ENCODE measurements around the gene RNF222.
"Not testable (repeated sequence)": the region's sequence is repeated elsewhere in the genome, so short reads cannot be mapped to it uniquely, and the experiment has no call there.

RNF222 gene

GRCh38 chr17:8386841-8387240, 10.8 kb downstream of the RNF222 start:
- H3K36me3 ChIP-seq (ENCODE audit: control insufficient read depth, insufficient read depth, low read length): no peaks in the 10 kb centered on the region
- peaks cover 3% of the 10 kb centered on the region for H3K4me1 ChIP-seq (ENCODE audit: control insufficient read depth, insufficient read depth, low read length)
- no peak overlapping the region for H3K9ac ChIP-seq (ENCODE audit: low read length)
- H3K27ac ChIP-seq (ENCODE audit: low read depth, low read length): no peak overlapping the region
- no peaks in the 10 kb centered on the region for H3K27me3 ChIP-seq (ENCODE audit: control insufficient read depth, insufficient read depth, low read length)
- H3K4me3 ChIP-seq (ENCODE audit: low read length): no peak overlapping the region

- Histone ChIP-seq H3K9ac (ENCODE audit: low read length) (no peak overlapping the region), H3K27ac (ENCODE audit: low read depth, low read length) (no peak overlapping the region), H3K27me3 (ENCODE audit: control insufficient read depth, insufficient read depth, low read length) (no peaks in the 10 kb centered on the region), H3K4me1 (ENCODE audit: control insufficient read depth, insufficient read depth, low read length) (peaks cover 4% of the 10 kb centered on the region), H3K4me3 (ENCODE audit: low read length) (no peak overlapping the region), H3K36me3 (ENCODE audit: control insufficient read depth, insufficient read depth, low read length) (peaks cover 5% of the 10 kb centered on the region)
Measured at GRCh38 chr17:8384801-8385378, 12.7 kb downstream of the RNF222 start.

GRCh38 chr17:8383143-8383822, 14.3 kb downstream of the RNF222 start, which contains the start of gene RPL26:
Gene RPL26 (minus strand): TSS chr17:8383193. CDS start chr17:8382310, 883 bp downstream.
- H3K4me1 ChIP-seq (ENCODE audit: control insufficient read depth, insufficient read depth, low read length): peaks cover 4% of the 10 kb centered on the region

GRCh38 chr17:8382880-8383142, 14.8 kb downstream of the RNF222 start:
- Histone ChIP-seq H3K4me3 (ENCODE audit: low read length) (peak overlapping the region; percentile 86), H3K27ac (ENCODE audit: low read depth, low read length) (peak overlapping the region; percentile 79), H3K27me3 (ENCODE audit: control insufficient read depth, insufficient read depth, low read length) (no peaks in the 10 kb centered on the region), H3K9ac (ENCODE audit: low read length) (peak overlapping the region; percentile 56), H3K36me3 (ENCODE audit: control insufficient read depth, insufficient read depth, low read length) (peaks cover 14% of the 10 kb centered on the region), H3K4me1 (ENCODE audit: control insufficient read depth, insufficient read depth, low read length) (peaks cover 4% of the 10 kb centered on the region)

More at GRCh38 chr17:8383143-8383822, 14.3 kb downstream of the RNF222 start, which contains the start of gene RPL26:
- peak within 1 kb of the TSS; percentile 79 for H3K27ac ChIP-seq (ENCODE audit: low read depth, low read length)
- H3K36me3 ChIP-seq (ENCODE audit: control insufficient read depth, insufficient read depth, low read length): peaks cover 12% of the 10 kb centered on the region
- no peaks in the 10 kb centered on the region for H3K27me3 ChIP-seq (ENCODE audit: control insufficient read depth, insufficient read depth, low read length)
- H3K9ac ChIP-seq (ENCODE audit: low read length): peak within 1 kb of the TSS; percentile 88
- peak within 1 kb of the TSS; percentile 86 for H3K4me3 ChIP-seq (ENCODE audit: low read length)

- peak overlapping the region; percentile 56 for H3K9ac ChIP-seq (ENCODE audit: low read length)
- peaks cover 14% of the 10 kb centered on the region for H3K36me3 ChIP-seq (ENCODE audit: control insufficient read depth, insufficient read depth, low read length)
- H3K4me3 ChIP-seq (ENCODE audit: low read length): peak overlapping the region; percentile 86
- H3K27ac ChIP-seq (ENCODE audit: low read depth, low read length): peak overlapping the region; percentile 79
- H3K27me3 ChIP-seq (ENCODE audit: control insufficient read depth, insufficient read depth, low read length): no peaks in the 10 kb centered on the region
- H3K4me1 ChIP-seq (ENCODE audit: control insufficient read depth, insufficient read depth, low read length): peaks cover 4% of the 10 kb centered on the region
Measured at GRCh38 chr17:8382052-8382879, 15.4 kb downstream of the RNF222 start.

- no peak overlapping the region for H3K9ac ChIP-seq (ENCODE audit: low read length)
- H3K27ac ChIP-seq (ENCODE audit: low read depth, low read length): no peak overlapping the region
- no peak overlapping the region for H3K4me3 ChIP-seq (ENCODE audit: low read length)
- H3K4me1 ChIP-seq (ENCODE audit: control insufficient read depth, insufficient read depth, low read length): peaks cover 7% of the 10 kb centered on the region
- H3K36me3 ChIP-seq (ENCODE audit: control insufficient read depth, insufficient read depth, low read length): peaks cover 14% of the 10 kb centered on the region
- H3K27me3 ChIP-seq (ENCODE audit: control insufficient read depth, insufficient read depth, low read length): no peaks in the 10 kb centered on the region
Measured at GRCh38 chr17:8380049-8380448, 17.6 kb downstream of the RNF222 start.

- peaks cover 14% of the 10 kb centered on the region for H3K36me3 ChIP-seq (ENCODE audit: control insufficient read depth, insufficient read depth, low read length)
- not testable (repeated sequence) for H3K27me3 ChIP-seq (ENCODE audit: control insufficient read depth, insufficient read depth, low read length); H3K4me1 ChIP-seq (ENCODE audit: control insufficient read depth, insufficient read depth, low read length); H3K9ac ChIP-seq (ENCODE audit: low read length); H3K4me3 ChIP-seq (ENCODE audit: low read length); H3K27ac ChIP-seq (ENCODE audit: low read depth, low read length)
Measured at GRCh38 chr17:8378117-8378516, 19.5 kb downstream of the RNF222 start.

GRCh38 chr17:8377422-8377821, 20.2 kb downstream of the RNF222 start:
- H3K27ac ChIP-seq (ENCODE audit: low read depth, low read length): no peak overlapping the region
- H3K4me3 ChIP-seq (ENCODE audit: low read length): no peak overlapping the region
- no peak overlapping the region for H3K9ac ChIP-seq (ENCODE audit: low read length)
- H3K36me3 ChIP-seq (ENCODE audit: control insufficient read depth, insufficient read depth, low read length): peaks cover 14% of the 10 kb centered on the region
- H3K4me1 ChIP-seq (ENCODE audit: control insufficient read depth, insufficient read depth, low read length): peaks cover 7% of the 10 kb centered on the region
- no peaks in the 10 kb centered on the region for H3K27me3 ChIP-seq (ENCODE audit: control insufficient read depth, insufficient read depth, low read length)

GRCh38 chr17:8376271-8377067, 21.2 kb downstream of the RNF222 start, which contains the start of gene KRABD2:
Gene KRABD2 (minus strand): TSS chr17:8376704.
- Histone ChIP-seq H3K4me3 (ENCODE audit: low read length) (peak within 1 kb of the TSS; percentile 75), H3K9ac (ENCODE audit: low read length) (peak within 1 kb of the TSS; percentile 25), H3K4me1 (ENCODE audit: control insufficient read depth, insufficient read depth, low read length) (peaks cover 4% of the 10 kb centered on the region), H3K27ac (ENCODE audit: low read depth, low read length) (peak within 1 kb of the TSS; percentile 87), H3K36me3 (ENCODE audit: control insufficient read depth, insufficient read depth, low read length) (peaks cover 14% of the 10 kb centered on the region), H3K27me3 (ENCODE audit: control insufficient read depth, insufficient read depth, low read length) (no peaks in the 10 kb centered on the region)

GRCh38 chr17:8375738-8376259, 21.8 kb downstream of the RNF222 start:
- peaks cover 4% of the 10 kb centered on the region for H3K4me1 ChIP-seq (ENCODE audit: control insufficient read depth, insufficient read depth, low read length)
- H3K27ac ChIP-seq (ENCODE audit: low read depth, low read length): peak overlapping the region; percentile 87
- H3K27me3 ChIP-seq (ENCODE audit: control insufficient read depth, insufficient read depth, low read length): no peaks in the 10 kb centered on the region
- peaks cover 14% of the 10 kb centered on the region for H3K36me3 ChIP-seq (ENCODE audit: control insufficient read depth, insufficient read depth, low read length)
- peak overlapping the region; percentile 75 for H3K4me3 ChIP-seq (ENCODE audit: low read length)
- H3K9ac ChIP-seq (ENCODE audit: low read length): peak overlapping the region; percentile 25

GRCh38 chr17:8373856-8374255, 23.8 kb downstream of the RNF222 start:
- not testable (repeated sequence) for H3K27ac ChIP-seq (ENCODE audit: low read depth, low read length); H3K27me3 ChIP-seq (ENCODE audit: control insufficient read depth, insufficient read depth, low read length); H3K4me3 ChIP-seq (ENCODE audit: low read length); H3K9ac ChIP-seq (ENCODE audit: low read length); H3K4me1 ChIP-seq (ENCODE audit: control insufficient read depth, insufficient read depth, low read length)
- peaks cover 13% of the 10 kb centered on the region for H3K36me3 ChIP-seq (ENCODE audit: control insufficient read depth, insufficient read depth, low read length)

- H3K27ac ChIP-seq (ENCODE audit: low read depth, low read length): no peak overlapping the region
Measured at GRCh38 chr17:8372422-8372821, 25.2 kb downstream of the RNF222 start.

More at GRCh38 chr17:8372422-8372821, 25.2 kb downstream of the RNF222 start:
- H3K27me3 ChIP-seq (ENCODE audit: control insufficient read depth, insufficient read depth, low read length): no peaks in the 10 kb centered on the region
- peaks cover 6% of the 10 kb centered on the region for H3K36me3 ChIP-seq (ENCODE audit: control insufficient read depth, insufficient read depth, low read length)
- H3K4me1 ChIP-seq (ENCODE audit: control insufficient read depth, insufficient read depth, low read length): peaks cover 4% of the 10 kb centered on the region
- no peak overlapping the region for H3K4me3 ChIP-seq (ENCODE audit: low read length)
- no peak overlapping the region for H3K9ac ChIP-seq (ENCODE audit: low read length)
